ENCODE measurements around the gene RAB11FIP3.

RAB11FIP3 gene

DNA sequence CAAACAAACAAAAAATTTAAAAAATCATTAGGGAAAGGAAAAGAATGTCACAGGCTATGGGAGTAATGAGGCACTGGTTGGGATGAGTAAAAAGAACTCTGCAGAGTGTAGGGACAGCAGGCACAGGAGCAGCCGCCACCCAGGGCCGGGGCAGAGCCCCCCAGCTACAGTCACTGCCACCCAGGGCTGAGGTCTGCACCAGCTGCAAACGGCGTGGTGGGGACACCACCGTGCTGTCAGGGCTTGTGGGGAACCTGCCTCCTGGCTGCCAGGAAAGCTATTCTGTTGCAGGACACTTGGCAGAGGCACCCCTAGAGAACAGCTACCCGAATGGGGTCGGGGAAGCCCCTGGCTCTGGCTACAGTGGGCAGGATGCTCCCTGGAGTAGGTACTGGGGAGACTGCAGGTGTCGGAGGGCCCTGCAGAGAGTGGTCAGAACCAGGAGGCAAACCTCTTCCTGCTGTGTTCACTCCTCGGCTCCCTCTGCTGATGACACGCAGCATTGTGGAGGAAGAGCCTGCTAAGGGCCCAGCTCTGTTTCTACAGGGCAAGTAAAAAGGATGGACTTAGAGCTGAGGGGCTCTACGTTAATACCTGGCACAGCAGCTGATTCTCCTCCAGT lies 69.8 kb downstream of the RAB11FIP3 start:
- no peak overlapping the region for H3K4me3 ChIP-seq (ENCODE audit: low read length)
- DNase-seq (ENCODE audit: low read depth), result no peak
- TF ChIP-seq, protein P1, sequence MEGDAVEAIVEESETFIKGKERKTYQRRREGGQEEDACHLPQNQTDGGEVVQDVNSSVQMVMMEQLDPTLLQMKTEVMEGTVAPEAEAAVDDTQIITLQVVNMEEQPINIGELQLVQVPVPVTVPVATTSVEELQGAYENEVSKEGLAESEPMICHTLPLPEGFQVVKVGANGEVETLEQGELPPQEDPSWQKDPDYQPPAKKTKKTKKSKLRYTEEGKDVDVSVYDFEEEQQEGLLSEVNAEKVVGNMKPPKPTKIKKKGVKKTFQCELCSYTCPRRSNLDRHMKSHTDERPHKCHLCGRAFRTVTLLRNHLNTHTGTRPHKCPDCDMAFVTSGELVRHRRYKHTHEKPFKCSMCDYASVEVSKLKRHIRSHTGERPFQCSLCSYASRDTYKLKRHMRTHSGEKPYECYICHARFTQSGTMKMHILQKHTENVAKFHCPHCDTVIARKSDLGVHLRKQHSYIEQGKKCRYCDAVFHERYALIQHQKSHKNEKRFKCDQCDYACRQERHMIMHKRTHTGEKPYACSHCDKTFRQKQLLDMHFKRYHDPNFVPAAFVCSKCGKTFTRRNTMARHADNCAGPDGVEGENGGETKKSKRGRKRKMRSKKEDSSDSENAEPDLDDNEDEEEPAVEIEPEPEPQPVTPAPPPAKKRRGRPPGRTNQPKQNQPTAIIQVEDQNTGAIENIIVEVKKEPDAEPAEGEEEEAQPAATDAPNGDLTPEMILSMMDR (conservative IDR thresholded peaks at IDR 0.05; ENCODE audit: low read depth, low read length), result peak; percentile 63

DNA sequence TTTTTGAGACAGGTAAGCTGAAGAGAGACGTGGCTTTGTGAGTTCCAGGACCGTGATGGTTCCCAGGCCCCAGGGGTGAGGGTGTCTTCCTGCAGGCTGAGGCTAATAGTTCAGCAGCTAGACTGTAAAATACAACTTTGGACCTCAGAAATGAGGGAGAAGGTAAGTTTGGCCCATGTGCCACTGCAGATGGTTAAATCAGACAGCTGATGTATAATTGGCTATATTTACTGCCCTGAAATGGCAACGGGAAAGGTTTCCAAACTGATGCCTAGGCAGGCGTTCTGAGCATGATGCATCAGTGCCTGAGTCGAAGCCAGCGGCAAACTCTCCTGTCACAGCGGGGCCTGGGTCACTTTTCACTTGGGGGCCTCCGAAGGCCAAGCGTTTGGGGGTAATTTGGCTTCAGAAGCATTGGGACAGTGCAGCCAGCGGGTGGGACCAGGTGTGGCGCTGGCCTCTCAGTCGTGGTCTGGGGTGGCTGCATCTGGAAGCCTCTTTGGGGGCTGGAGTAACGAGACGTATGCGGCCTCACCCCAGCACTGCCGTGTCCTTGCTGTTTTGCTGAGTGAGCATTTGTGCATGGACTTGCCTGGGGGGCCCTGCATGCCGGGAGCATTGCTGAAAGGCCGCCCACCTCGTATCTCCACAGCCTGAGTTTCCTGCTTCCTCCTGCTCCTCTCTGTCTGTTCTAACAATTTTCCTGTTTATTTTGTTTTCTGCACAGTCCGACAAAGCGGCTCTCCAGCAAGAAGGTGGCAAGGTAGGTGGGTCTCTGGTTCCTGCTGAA lies 70.8 kb downstream of the RAB11FIP3 start:
- TF ChIP-seq, protein P1 (conservative IDR thresholded peaks at IDR 0.05; ENCODE audit: low read depth, low read length), result no peak
- DNase-seq (ENCODE audit: low read depth), result no peak
- no peak overlapping the region for H3K4me3 ChIP-seq (ENCODE audit: low read length)

DNA sequence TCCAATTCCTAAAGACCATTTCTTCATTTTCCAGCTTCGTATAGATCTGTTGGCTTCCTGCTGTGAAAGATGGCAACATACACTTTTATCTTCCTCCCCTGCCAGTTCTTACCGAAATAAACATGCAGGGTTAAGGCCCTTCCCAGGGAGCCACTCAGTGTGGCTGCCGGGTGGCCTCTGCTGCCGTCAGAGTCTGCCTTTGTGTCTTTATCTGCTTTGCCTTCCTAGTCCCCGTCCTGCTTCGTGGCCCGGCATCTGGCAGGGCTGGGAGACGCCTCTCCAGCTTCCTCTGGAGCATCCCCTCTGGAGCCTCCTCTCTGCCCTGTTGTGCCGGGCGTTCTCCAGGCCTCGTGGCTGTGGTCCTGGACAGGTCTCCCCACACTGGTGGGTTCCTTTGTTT lies 71.8 kb downstream of the RAB11FIP3 start:
- no peak for DNase-seq (ENCODE audit: low read depth)
- TF ChIP-seq, protein P1 (conservative IDR thresholded peaks at IDR 0.05; ENCODE audit: low read depth, low read length), result no peak
- no peak overlapping the region for H3K4me3 ChIP-seq (ENCODE audit: low read length)

DNA sequence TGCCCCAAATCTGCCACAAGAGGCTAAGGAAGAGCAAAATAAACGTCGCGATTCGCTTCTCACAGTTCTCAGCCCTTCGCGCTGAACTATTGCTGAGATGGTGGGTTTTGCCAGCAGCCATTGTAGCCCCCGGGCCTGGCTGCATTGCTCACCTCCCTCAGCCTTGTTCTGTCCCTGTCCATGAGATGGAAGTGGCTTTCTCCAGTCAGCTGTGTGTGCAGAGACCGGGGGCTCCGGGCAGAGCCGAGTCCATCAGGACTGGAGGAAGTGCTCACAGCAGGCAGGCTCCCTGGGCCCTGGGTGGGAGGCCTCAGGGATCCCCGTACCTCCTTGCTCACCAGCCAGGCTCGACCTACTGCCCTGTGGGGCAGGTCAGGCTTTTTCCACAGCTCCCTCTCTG lies 74.5 kb downstream of the RAB11FIP3 start:
- TF ChIP-seq, protein P1 (conservative IDR thresholded peaks at IDR 0.05; ENCODE audit: low read depth, low read length), result no peak
- no peak overlapping the region for H3K4me3 ChIP-seq (ENCODE audit: low read length)
- DNase-seq (ENCODE audit: low read depth), result no peak

DNA sequence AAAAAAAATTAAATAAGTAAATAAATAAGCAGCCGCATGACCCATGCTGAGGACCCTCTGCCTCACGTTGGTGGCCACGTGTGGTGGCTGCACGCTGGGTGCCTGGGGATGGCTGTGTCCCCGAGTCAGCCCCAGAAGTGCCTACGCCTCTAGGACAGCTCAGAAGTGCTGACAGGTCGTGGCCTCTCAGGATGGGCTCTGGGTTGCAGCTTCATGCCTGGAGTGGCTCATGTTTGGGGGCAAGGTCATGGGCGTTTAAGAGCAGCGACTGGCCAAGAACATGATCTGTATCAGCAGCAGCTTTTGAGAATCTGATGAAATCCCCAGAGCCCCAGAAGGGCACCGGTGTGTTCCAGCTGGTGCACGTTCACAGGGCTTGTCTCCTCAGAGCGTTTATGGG lies 75.3 kb downstream of the RAB11FIP3 start:
- H3K4me3 ChIP-seq (ENCODE audit: low read length), result no peak overlapping the region

DNA sequence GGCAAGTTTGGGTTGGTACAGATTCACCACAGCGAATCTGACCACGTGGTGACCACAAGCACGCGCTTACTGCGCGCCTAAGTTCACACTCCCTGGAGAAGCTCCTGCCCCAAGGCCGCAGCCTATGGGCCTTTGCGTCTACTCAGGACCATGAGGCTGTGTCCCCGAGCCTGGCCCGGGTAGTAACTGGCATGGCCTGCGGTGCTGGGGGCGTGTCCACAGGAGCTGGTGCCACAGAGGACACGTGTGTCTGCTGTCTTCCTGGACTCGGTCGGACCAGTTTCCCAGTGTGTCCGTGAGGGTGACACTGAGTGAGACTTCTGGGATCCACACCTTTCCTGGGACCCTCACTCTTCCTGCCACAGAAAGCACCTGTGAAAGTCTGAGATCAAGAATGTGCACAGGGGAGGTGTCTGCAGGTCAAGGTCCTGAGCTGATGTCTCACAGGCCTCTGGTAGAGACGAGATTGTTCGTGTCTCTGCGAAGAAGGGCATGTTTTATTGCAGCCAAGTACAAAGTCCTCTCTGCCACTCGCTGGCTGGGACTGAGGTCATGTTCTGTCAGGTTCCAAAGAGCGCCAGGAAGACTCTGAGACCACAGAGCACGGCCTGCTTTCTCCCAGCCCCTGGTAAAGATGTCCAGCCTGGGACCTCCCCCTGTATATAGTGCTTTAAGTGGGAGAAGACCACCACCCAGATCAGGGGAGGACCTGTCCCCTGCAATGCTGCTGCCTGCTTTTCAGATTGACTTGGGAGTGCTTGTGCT lies 76.9 kb downstream of the RAB11FIP3 start:
- H3K4me3 ChIP-seq (ENCODE audit: low read length), result no peak overlapping the region
- TF ChIP-seq, protein P1 (conservative IDR thresholded peaks at IDR 0.05; ENCODE audit: low read depth, low read length), result no peak
- DNase-seq (ENCODE audit: low read depth), result no peak

More for the DNA sequence above, 75.3 kb downstream of the RAB11FIP3 start:
- no peak for DNase-seq (ENCODE audit: low read depth)
- TF ChIP-seq, protein P1 (conservative IDR thresholded peaks at IDR 0.05; ENCODE audit: low read depth, low read length), result no peak
